GM11168 (cell line): ENCODE results near the gene ZGLP1.

ENCODE experiments used
- in situ Hi-C: fragments of 300-500 bp; cut with MboI; formaldehyde crosslinking; loops from one replicate; pipeline ENCODE4 v1.12.0; 2022; ENCODE audit warnings: low sequenced_read_pairs; ENCODE audit not compliant: unreplicated experiment

ZGLP1 gene

GRCh38 chr19:10295847-10296591, 13.6 kb downstream of the ZGLP1 start:
- in situ Hi-C loops: no loop called here

DNA sequence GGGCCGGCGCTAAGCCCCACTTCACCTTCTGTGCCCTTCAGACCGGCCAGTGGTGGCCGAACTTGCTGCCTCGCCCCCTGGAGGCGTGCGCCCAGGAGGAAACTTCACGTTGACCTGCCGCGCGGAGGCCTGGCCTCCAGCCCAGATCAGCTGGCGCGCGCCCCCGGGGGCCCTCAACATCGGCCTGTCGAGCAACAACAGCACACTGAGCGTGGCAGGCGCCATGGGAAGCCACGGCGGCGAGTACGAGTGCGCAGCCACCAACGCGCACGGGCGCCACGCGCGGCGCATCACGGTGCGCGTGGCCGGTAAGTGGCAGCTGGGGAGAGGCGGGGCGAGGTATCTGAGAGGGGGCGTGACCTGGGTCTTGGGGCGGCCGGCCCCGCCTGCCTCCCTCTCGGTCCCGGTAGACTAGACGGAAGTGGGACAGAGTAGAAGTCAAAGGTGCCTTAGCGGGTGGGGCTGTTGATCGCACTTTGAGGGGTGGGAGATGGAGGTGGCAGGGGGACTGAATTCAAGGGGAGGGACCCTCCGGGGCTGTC, 14.2 kb downstream of the ZGLP1 start:
- in situ Hi-C loops: no loop called here

DNA sequence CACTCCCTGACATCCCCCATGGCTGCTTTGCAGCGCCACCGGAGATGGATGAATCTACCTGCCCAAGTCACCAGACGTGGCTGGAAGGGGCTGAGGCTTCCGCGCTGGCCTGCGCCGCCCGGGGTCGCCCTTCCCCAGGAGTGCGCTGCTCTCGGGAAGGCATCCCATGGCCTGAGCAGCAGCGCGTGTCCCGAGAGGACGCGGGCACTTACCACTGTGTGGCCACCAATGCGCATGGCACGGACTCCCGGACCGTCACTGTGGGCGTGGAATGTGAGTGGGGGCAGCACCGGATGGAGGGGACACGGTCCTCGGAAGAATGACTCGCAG, 15.3 kb downstream of the ZGLP1 start:
- in situ Hi-C loops: no loop called here

DNA sequence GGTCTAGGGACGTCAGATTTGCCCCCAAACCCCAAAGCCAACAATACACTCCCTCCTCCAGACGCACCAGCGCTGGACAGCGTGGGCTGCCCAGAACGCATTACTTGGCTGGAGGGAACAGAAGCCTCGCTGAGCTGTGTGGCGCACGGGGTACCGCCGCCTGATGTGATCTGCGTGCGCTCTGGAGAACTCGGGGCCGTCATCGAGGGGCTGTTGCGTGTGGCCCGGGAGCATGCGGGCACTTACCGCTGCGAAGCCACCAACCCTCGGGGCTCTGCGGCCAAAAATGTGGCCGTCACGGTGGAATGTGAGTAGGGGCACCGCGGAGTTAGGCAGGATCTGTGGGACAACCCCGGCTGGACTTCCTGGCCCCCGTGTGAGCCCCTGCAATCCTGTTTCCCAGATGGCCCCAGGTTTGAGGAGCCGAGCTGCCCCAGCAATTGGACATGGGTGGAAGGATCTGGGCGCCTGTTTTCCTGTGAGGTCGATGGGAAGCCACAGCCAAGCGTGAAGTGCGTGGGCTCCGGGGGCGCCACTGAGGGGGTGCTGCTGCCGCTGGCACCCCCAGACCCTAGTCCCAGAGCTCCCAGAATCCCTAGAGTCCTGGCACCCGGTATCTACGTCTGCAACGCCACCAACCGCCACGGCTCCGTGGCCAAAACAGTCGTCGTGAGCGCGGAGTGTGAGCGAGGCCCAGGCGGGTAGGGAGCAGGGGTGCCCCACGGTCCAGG, 15.8 kb downstream of the ZGLP1 start:
- in situ Hi-C loops: no loop called here

- in situ Hi-C loops: no loop called here
Observed at GRCh38 chr19:10292789-10293636, 16.6 kb downstream of the ZGLP1 start.

- in situ Hi-C loops: no loop called here
Observed at GRCh38 chr19:10292206-10292788, 17.3 kb downstream of the ZGLP1 start.

DNA sequence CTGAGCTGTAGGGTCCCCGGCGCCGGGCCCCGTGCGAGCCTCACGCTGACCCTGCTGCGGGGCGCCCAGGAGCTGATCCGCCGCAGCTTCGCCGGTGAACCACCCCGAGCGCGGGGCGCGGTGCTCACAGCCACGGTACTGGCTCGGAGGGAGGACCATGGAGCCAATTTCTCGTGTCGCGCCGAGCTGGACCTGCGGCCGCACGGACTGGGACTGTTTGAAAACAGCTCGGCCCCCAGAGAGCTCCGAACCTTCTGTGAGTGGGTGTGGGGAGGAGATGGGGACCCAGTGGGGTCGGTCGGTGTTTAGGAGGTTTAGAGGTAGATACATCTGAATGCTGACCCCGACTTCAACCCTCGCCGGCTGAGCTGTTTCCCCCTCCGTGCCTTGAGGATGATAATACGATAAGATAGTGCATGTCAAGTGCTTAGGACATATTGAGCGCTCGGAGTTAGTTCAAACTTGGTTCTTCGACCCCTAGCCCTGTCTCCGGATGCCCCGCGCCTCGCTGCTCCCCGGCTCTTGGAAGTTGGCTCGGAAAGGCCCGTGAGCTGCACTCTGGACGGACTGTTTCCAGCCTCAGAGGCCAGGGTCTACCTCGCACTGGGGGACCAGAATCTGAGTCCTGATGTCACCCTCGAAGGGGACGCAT, 17.9 kb downstream of the ZGLP1 start:
- in situ Hi-C loops: no loop called here

DNA sequence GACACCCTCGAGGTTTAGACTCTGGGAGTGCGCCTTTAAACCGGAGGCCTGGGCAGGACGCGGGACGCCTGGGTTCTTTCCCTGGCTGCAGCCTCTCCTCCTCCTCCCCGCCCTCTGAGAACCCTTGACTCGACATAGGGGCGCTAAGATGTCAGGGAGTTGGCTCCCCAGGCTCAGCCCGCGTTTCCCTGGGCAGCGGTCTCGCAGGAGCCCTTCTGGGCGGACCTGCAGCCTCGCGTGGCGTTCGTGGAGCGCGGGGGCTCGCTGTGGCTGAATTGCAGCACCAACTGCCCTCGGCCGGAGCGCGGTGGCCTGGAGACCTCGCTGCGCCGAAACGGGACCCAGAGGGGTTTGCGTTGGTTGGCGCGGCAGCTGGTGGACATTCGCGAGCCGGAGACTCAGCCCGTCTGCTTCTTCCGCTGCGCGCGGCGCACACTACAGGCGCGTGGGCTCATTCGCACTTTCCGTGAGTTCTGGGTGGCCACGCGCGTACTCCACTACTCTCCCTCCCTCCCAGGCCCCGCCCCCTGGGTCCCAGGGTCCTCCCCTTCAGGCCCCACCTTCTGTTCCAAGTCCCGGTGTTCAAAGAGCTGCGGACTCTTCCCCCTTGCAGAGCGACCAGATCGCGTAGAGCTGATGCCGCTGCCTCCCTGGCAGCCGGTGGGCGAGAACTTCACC, 18.6 kb downstream of the ZGLP1 start:
- in situ Hi-C loops: no loop called here

DNA sequence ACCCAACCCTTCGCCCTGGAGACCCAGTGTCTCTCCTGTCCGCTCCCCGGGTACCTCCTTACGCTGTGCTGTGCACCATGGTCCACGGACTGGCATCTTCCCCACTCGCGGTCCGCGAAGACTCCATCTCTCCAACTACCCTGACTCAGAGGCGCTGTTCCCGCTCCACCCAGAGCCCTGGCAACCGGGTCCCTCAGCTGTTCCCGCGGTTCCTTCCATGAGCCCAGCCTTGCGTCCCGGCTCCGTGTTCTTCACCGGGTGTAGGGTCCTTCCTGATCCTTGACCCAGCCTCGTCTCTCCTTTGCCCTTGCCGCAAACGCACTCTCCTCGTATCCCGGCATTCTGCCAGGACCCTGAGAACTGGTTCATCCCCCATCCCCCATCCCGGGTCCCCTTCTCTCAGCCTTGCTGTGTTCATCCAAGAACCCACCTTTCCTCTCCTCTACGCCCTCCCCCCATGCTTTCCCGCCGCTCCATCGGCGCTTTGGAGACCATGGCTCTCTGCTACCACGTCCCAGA, 19.2 kb downstream of the ZGLP1 start:
- in situ Hi-C loops: no loop called here

DNA sequence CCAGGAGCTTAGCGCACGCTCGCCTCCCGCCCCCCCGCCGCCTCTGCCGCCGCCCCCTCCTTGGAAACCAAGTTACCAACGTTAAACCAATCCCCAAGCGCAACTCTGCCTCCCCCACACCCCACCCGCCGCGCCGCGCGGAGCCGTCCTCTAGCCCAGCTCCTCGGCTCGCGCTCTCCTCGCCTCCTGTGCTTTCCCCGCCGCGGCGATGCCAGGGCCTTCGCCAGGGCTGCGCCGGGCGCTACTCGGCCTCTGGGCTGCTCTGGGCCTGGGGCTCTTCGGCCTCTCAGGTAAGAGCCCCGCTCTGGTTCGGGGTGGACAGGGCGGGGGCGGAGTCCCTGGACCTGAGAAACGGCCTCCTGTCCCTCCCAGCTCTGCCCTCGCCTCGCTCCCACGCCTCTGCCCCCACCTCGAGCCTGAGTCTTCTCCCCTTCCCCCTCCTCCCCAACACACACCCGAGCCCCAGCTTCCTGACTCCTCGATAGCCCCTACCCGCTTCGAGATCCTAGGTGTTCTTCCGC, 19.7 kb downstream of the ZGLP1 start, which contains the start of gene ICAM5:
ICAM5 (plus strand) TSS at position 117 of the 521 bp plus-strand sequence; CDS start at position 209, 92 bp downstream.
- in situ Hi-C loops: no loop called here

DNA sequence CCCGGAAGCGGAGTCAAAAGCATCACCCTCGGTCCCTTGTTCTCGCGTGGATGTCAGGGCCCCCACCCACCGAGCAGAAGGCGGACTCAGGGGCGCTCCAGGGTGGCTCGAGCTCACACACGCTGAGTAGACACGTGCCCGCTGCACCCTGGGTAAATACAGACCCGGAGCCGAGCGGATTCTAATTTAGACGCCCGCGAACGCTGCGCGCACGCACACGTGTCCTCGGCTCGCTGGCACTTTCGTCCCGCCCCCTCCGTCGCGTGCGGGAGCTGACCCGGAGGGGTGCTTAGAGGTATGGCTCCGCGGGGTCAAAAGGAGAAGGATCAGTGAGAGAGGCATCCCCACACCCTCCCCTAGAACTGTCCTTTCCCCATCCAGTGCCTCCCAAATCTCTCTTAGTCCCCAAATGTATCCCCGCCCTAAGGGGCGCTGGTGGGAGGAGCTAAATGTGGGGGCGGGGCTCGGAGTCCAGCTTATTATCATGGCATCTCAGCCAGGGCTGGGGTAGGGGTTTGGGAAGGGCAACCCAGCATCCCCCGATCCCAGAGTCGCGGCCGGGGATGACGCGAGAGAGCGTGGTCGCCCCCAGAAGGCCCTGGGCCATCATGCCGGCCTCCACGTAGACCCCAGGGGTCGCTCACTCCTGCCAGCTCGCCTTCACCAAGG, 20.3 kb downstream of the ZGLP1 start:
- in situ Hi-C loops: no loop called here

DNA sequence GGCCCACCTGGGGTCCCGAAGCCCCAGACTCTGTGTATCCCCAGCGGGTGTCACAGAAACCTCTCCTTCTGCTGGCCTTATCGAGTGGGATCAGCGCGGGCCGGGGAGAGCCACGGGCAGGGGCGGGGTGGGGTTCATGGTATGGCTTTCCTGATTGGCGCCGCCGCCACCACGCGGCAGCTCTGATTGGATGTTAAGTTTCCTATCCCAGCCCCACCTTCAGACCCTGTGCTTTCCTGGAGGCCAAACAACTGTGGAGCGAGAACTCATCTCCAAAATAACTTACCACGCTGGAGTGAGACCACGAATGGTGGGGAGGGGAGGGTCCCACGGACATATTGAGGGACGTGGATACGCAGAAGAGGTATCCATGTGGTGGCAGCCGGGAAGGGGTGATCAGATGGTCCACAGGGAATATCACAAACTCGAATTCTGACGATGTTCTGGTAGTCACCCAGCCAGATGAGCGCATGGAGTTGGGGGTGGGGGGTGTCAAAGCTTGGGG, 20.9 kb downstream of the ZGLP1 start:
- in situ Hi-C loops: no loop called here

- in situ Hi-C loops: no loop called here
Observed at GRCh38 chr19:10286803-10287737, 22.5 kb downstream of the ZGLP1 start, which contains the start of gene ICAM4. ICAM4 (plus strand) TSS chr19:10286955; CDS start chr19:10287013, 58 bp downstream.

- in situ Hi-C loops: no loop called here
Observed at GRCh38 chr19:10285393-10285792, 24.2 kb downstream of the ZGLP1 start.

DNA sequence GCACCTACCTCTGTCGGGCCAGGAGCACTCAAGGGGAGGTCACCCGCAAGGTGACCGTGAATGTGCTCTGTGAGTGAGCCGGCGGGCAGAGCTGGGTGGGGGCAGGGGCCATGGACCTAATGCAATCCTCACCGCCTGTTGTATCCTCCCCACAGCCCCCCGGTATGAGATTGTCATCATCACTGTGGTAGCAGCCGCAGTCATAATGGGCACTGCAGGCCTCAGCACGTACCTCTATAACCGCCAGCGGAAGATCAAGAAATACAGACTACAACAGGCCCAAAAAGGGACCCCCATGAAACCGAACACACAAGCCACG, 24.7 kb downstream of the ZGLP1 start:
- in situ Hi-C loops: no loop called here

DNA sequence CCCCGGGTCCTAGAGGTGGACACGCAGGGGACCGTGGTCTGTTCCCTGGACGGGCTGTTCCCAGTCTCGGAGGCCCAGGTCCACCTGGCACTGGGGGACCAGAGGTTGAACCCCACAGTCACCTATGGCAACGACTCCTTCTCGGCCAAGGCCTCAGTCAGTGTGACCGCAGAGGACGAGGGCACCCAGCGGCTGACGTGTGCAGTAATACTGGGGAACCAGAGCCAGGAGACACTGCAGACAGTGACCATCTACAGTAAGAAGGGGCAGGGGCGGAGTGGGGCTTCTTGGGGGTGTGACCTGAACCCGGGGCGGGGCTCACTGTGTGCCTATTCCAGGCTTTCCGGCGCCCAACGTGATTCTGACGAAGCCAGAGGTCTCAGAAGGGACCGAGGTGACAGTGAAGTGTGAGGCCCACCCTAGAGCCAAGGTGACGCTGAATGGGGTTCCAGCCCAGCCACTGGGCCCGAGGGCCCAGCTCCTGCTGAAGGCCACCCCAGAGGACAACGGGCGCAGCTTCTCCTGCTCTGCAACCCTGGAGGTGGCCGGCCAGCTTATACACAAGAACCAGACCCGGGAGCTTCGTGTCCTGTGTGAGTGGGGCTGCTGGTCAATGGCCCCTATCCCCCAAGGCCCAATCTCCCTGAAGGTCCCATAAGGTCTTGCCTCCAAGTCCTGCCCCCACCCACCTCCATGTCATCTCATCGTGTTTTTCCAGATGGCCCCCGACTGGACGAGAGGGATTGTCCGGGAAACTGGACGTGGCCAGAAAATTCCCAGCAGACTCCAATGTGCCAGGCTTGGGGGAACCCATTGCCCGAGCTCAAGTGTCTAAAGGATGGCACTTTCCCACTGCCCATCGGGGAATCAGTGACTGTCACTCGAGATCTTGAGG, 25.3 kb downstream of the ZGLP1 start:
- in situ Hi-C loops: no loop called here
